Neural cell (in vitro differentiated cells): ENCODE data around the gene PRR16. TPM values are rescaled to one million over a fixed set of nuclear protein-coding genes. Genes with fewer than 3 reads are reported as not detected.

Experiments used
- H2AFZ ChIP-seq: fragments of 200-600, 300-800 bp; sonication (generic), shearing (Covaris generic); 2 replicates; pipeline ENCODE4 v1.6.0; 2014; ENCODE audit warnings: low read depth, mild to moderate bottlenecking, antibody characterized with exemption, low read length, moderate library complexity
- H3F3A ChIP-seq: fragments of 200-600 bp; shearing (Covaris generic); 2 replicates; pipeline ENCODE4 v1.6.1; 2016; ENCODE audit warnings: mild to moderate bottlenecking, moderate library complexity, mixed read lengths, antibody characterized with exemption, low read length; ENCODE audit not compliant: insufficient read depth, poor library complexity, severe bottlenecking
- H3K27ac ChIP-seq: fragments of 200-600, 300-800 bp; sonication (generic), shearing (Covaris generic); 2 replicates; pipeline ENCODE4 v1.5.1; 2014; ENCODE audit warnings: mild to moderate bottlenecking, low read length, moderate library complexity
- H3K27me3 ChIP-seq: fragments of 300-800, 200-600 bp; sonication (generic), shearing (Covaris generic); 2 replicates; pipeline ENCODE4 v1.6.0; 2014; ENCODE audit warnings: mild to moderate bottlenecking, low read depth, low read length, moderate library complexity; ENCODE audit not compliant: insufficient read depth
- H3K36me3 ChIP-seq: fragments of 300-800, 200-600 bp; sonication (generic), shearing (Covaris generic); 2 replicates; pipeline ENCODE4 v1.5.1; 2014; ENCODE audit warnings: mild to moderate bottlenecking, antibody characterized with exemption, low read length, moderate library complexity; ENCODE audit not compliant: insufficient read depth
- H3K4me2 ChIP-seq: fragments of 300-800, 200-600 bp; sonication (generic), shearing (Covaris generic); 2 replicates; pipeline ENCODE4 v1.6.0; 2014; ENCODE audit warnings: mild to moderate bottlenecking, low read length
- H3K4me3 ChIP-seq: fragments of 300-800, 200-600 bp; sonication (generic), shearing (Covaris generic); 2 replicates; pipeline ENCODE4 v1.5.1; 2014; ENCODE audit warnings: mild to moderate bottlenecking, low read length, moderate library complexity
- H3K79me2 ChIP-seq: fragments of 200-600 bp; shearing (Covaris generic); replicated peaks from 2 replicates; pipeline ENCODE4 v1.6.0; 2014; ENCODE audit warnings: mild to moderate bottlenecking, low read length, moderate library complexity; ENCODE audit not compliant: insufficient read depth
- H3K9ac ChIP-seq: fragments of 300-800, 200-600 bp; sonication (generic), shearing (Covaris generic); 2 replicates; pipeline ENCODE4 v1.6.1; 2016; ENCODE audit warnings: mild to moderate bottlenecking, low read length, mixed read lengths
- H3K9me2 ChIP-seq: fragments of 200-600 bp; shearing (Covaris generic); 2 replicates; pipeline ENCODE4 v1.6.1; 2016; ENCODE audit warnings: mild to moderate bottlenecking, low read length, mixed read lengths; ENCODE audit not compliant: insufficient read depth
- H3K9me3 ChIP-seq: fragments of 200-600, 300-800 bp; sonication (generic), shearing (Covaris generic); 2 replicates; pipeline ENCODE4 v1.6.1; 2016; ENCODE audit warnings: mild to moderate bottlenecking, mixed run types, low read length, moderate library complexity, mixed read lengths
- H4K20me1 ChIP-seq: fragments of 200-600 bp; shearing (Covaris generic); 2 replicates; pipeline ENCODE4 v1.6.1; 2016; ENCODE audit warnings: mild to moderate bottlenecking, mixed run types; ENCODE audit not compliant: insufficient read depth
- EP300 ChIP-seq: fragments of 450-650 bp; conservative IDR thresholded peaks from 2 replicates; pipeline ENCODE4 v1.6.1; 2014; ENCODE audit warnings: antibody characterized with exemption, mild to moderate bottlenecking, moderate library complexity; ENCODE audit not compliant: poor library complexity, severe bottlenecking
- EZH2 ChIP-seq: fragments of 200-600, 300-800 bp; shearing (Covaris generic), sonication (generic); IDR thresholded peaks from 2 replicates; pipeline ENCODE4 v1.6.1; 2014; ENCODE audit warnings: antibody characterized with exemption, low read length, borderline replicate concordance, mild to moderate bottlenecking; ENCODE audit not compliant: insufficient read depth, poor library complexity, severe bottlenecking
- MXI1 ChIP-seq: fragments of 450-650 bp; conservative IDR thresholded peaks from 2 replicates; pipeline ENCODE4 v1.6.1; 2014; ENCODE audit warnings: antibody characterized with exemption, mild to moderate bottlenecking; ENCODE audit not compliant: poor library complexity, severe bottlenecking
- POLR2AphosphoS5 ChIP-seq: IDR thresholded peaks from 2 replicates; pipeline ENCODE4 v1.6.1; 2012
- RAD21 ChIP-seq: fragments of 450-650 bp; conservative IDR thresholded peaks from 2 replicates; pipeline ENCODE4 v1.6.1; 2014; ENCODE audit warnings: antibody characterized with exemption, mild to moderate bottlenecking, moderate library complexity
- SMC3 ChIP-seq: fragments of 450-650 bp; conservative IDR thresholded peaks from 2 replicates; pipeline ENCODE4 v1.6.1; 2014; ENCODE audit warnings: antibody characterized with exemption, mild to moderate bottlenecking, moderate library complexity; ENCODE audit not compliant: poor library complexity
- TAF1 ChIP-seq: IDR thresholded peaks from 2 replicates; pipeline ENCODE4 v1.6.1; 2012; ENCODE audit warnings: low read depth
- polyA plus RNA-seq: library from polyadenylated mRNA; depleted of rRNA; stranded (reverse); fragments of >200 nt; gene quantifications from 2 replicates; pipeline ENCODE4 v1.2.3, GENCODE V29; 2014
- TF ChIP-seq, protein P1 (sequence below): IDR thresholded peaks from 2 replicates; pipeline ENCODE4 v1.6.1; 2012; ENCODE audit warnings: borderline replicate concordance
- TF ChIP-seq, protein P2 (sequence below): fragments of 450-650 bp; IDR thresholded peaks from 2 replicates; pipeline ENCODE4 v1.5.1; 2014; ENCODE audit warnings: antibody characterized with exemption, mild to moderate bottlenecking, moderate library complexity; ENCODE audit not compliant: poor library complexity, severe bottlenecking

The PRR16 gene
- polyA plus RNA-seq, 1 donor from 2014 or later: 1.7 TPM

DNA sequence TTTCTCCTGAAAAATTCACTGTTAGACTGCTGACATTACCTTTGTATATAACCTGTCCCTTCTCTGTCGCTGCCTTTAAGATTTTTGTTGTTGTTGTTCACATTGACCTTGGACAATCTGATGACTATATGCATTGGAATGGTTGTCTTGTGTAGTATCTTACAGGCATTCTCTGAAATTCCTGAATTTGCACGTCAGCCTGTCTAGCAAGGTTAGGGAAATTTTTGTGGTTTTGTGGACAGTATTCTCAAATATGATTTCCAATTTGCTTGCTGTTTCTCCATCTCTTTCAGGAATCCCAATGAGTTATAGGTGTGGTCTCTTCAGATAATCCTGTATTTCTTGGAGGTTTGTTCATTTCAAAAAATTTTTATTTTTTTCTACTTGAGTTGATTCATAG is 140.8 kb downstream of the PRR16 start:
- H3F3A ChIP-seq: no peaks in the 10 kb centered on the region
- H3K9ac ChIP-seq: no peak overlapping the region
- H3K9me2 ChIP-seq: no peaks in the 10 kb centered on the region
- no peak overlapping the region for H3K4me2 ChIP-seq
- no peaks in the 10 kb centered on the region for H3K9me3 ChIP-seq
- no peak for TF ChIP-seq POLR2AphosphoS5
- H3K36me3 ChIP-seq: no peaks in the 10 kb centered on the region
- H3K79me2 ChIP-seq: no peaks in the 10 kb centered on the region
- no peak overlapping the region for H2AFZ ChIP-seq
- no peaks in the 10 kb centered on the region for H3K27me3 ChIP-seq
- H4K20me1 ChIP-seq: no peaks in the 10 kb centered on the region
- no peak overlapping the region for H3K27ac ChIP-seq
- H3K4me3 ChIP-seq: no peak overlapping the region

DNA sequence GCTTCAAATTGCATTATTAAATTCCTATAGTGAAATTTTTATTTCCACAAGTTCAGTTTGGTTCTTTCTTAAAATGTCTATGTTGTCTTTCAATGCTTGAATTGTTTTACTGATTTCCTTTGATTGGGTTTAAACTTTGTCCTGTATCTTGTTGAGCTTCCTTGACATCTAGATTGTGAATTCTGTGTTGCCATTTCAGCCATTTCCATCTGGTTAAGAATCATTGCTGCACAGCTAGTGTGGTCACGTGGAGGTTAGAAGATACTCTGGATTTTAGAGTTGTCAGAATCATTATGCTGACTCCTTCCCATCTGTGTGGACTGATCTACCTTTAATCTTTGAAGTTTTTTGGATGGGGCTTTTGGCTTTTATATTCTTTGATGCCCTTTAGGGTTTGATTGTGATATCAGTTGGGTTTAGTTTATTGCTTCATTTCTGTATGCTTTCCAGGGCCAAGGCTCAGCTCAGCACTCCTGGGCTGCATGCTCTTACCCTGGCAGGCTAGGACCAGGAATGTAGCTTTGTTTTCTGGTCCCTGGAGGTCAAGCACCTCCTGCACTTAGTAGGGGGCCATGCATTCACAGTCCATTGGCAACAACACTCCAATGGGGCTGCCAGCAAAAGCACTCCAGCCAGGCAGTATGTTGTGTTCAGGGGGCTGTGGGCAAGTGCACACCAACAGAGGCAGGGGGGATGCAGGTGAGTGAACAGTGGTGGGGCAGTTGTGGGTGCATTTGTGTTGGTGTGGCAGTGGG is 141.4 kb downstream of the PRR16 start:
- Histone ChIP-seq H3K9me2 (no peaks in the 10 kb centered on the region), H3K27me3 (no peaks in the 10 kb centered on the region), H2AFZ (no peak overlapping the region), H4K20me1 (no peaks in the 10 kb centered on the region), H3K4me3 (no peak overlapping the region), H3K4me2 (no peak overlapping the region), H3K36me3 (no peaks in the 10 kb centered on the region), H3K9me3 (no peaks in the 10 kb centered on the region), H3K27ac (no peak overlapping the region), H3F3A (no peaks in the 10 kb centered on the region), H3K9ac (no peak overlapping the region), H3K79me2 (no peaks in the 10 kb centered on the region)
- TF ChIP-seq RAD21 (no peak), EP300 (no peak), SMC3 (no peak), POLR2AphosphoS5 (no peak), EZH2 (no peak), TAF1 (no peak), MXI1 (no peak)
- TF ChIP-seq, protein P1, sequence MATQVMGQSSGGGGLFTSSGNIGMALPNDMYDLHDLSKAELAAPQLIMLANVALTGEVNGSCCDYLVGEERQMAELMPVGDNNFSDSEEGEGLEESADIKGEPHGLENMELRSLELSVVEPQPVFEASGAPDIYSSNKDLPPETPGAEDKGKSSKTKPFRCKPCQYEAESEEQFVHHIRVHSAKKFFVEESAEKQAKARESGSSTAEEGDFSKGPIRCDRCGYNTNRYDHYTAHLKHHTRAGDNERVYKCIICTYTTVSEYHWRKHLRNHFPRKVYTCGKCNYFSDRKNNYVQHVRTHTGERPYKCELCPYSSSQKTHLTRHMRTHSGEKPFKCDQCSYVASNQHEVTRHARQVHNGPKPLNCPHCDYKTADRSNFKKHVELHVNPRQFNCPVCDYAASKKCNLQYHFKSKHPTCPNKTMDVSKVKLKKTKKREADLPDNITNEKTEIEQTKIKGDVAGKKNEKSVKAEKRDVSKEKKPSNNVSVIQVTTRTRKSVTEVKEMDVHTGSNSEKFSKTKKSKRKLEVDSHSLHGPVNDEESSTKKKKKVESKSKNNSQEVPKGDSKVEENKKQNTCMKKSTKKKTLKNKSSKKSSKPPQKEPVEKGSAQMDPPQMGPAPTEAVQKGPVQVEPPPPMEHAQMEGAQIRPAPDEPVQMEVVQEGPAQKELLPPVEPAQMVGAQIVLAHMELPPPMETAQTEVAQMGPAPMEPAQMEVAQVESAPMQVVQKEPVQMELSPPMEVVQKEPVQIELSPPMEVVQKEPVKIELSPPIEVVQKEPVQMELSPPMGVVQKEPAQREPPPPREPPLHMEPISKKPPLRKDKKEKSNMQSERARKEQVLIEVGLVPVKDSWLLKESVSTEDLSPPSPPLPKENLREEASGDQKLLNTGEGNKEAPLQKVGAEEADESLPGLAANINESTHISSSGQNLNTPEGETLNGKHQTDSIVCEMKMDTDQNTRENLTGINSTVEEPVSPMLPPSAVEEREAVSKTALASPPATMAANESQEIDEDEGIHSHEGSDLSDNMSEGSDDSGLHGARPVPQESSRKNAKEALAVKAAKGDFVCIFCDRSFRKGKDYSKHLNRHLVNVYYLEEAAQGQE: no peak
- TF ChIP-seq, protein P2, sequence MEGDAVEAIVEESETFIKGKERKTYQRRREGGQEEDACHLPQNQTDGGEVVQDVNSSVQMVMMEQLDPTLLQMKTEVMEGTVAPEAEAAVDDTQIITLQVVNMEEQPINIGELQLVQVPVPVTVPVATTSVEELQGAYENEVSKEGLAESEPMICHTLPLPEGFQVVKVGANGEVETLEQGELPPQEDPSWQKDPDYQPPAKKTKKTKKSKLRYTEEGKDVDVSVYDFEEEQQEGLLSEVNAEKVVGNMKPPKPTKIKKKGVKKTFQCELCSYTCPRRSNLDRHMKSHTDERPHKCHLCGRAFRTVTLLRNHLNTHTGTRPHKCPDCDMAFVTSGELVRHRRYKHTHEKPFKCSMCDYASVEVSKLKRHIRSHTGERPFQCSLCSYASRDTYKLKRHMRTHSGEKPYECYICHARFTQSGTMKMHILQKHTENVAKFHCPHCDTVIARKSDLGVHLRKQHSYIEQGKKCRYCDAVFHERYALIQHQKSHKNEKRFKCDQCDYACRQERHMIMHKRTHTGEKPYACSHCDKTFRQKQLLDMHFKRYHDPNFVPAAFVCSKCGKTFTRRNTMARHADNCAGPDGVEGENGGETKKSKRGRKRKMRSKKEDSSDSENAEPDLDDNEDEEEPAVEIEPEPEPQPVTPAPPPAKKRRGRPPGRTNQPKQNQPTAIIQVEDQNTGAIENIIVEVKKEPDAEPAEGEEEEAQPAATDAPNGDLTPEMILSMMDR: no peak
